Measurements from ENCODE around the gene RHBDF2. TPM values are rescaled to one million over a fixed set of nuclear protein-coding genes. Genes with fewer than 3 reads are reported as not detected.

The RHBDF2 gene
- total RNA-seq, 1 experiment from 2014 or later, result 19.7 TPM

DNA sequence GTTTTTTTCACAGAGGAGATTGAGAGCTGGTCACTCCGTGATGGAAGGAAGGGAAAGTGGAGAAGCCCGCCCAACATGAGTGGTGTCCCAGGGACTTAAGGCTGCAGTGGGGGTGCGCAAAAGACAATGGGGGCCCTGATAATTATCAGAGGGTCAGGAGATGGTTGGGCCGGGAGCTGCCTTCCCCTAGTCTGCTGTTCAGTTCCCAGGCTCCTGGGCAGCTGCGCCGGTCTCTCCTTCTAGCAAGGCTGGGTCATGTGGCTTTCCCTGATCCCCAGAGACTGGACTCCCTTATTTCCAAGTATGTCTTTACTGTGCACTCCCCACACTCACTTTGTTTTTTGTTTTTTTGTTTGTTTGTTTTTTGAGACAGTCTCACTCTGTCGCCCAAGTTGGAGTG, 20.0 kb upstream of the RHBDF2 start:
- H3K4me1 Mint-ChIP-seq, result peaks cover 9 to 28% of the 10 kb centered on the region in 2 experiments
- no peak overlapping the region for H4K91ac ChIP-seq (ENCODE audit: insufficient read length, low read depth, low read length)
- no peak overlapping the region for H3K9ac ChIP-seq (ENCODE audit: extremely low read depth, insufficient read length, low read length)
- no peaks in the 10 kb centered on the region; the same call in 1 of the 2 replicates for H3K79me2 ChIP-seq (ENCODE audit: insufficient read depth, low read length)
- no peak overlapping the region for H4K5ac ChIP-seq (ENCODE audit: insufficient read length, low read depth, low read length)
- no peaks in the 10 kb centered on the region; a peak in 1 of 5 replicates for H3K9me3 Mint-ChIP-seq
- H3K23me2 ChIP-seq (ENCODE audit: insufficient read length, low read depth, low read length, poor library complexity, severe bottlenecking), result no peaks in the 10 kb centered on the region
- no peak for DNase-seq
- no peak overlapping the region for H2BK15ac ChIP-seq (ENCODE audit: low read depth, low read length)
- H3K18ac ChIP-seq (ENCODE audit: insufficient read length, low read depth, low read length), result no peak overlapping the region
- H2BK120ac ChIP-seq (ENCODE audit: low read depth, low read length, poor library complexity, severe bottlenecking), result no peak overlapping the region
- no peak overlapping the region for H3K27ac ChIP-seq (ENCODE audit: insufficient read length, low read depth, low read length)
- no peaks in the 10 kb centered on the region for H3K4me1 ChIP-seq (ENCODE audit: insufficient read depth, low read length)
- H3K9me3 ChIP-seq (ENCODE audit: control insufficient read depth, low read depth, low read length), result no peaks in the 10 kb centered on the region
- peaks cover 36% of the 10 kb centered on the region for H3K27me3 Mint-ChIP-seq (ENCODE audit: low read depth)
- H3K4me3 Mint-ChIP-seq, result no peak overlapping the region
- WGBS (ENCODE audit: extremely low coverage, insufficient read length, low lambda C conversion rate), result no CpG with 5 or more reads among the region's 7 CpGs
- H3K56ac ChIP-seq (ENCODE audit: insufficient read length, low read depth, low read length), result no peak overlapping the region
- H2AFZ ChIP-seq (ENCODE audit: low read length), result no peak overlapping the region
- no peak overlapping the region for H3K4me2 ChIP-seq (ENCODE audit: insufficient read depth, insufficient read length, low read length)
- no peak overlapping the region for H3T11ph ChIP-seq (ENCODE audit: low read length)
- no peaks in the 10 kb centered on the region for H3K79me1 ChIP-seq (ENCODE audit: insufficient read depth, low read depth, low read length, poor library complexity, severe bottlenecking)
- H3K4ac ChIP-seq (ENCODE audit: low read depth, low read length), result no peak overlapping the region
- no peak overlapping the region for H3K27ac Mint-ChIP-seq
- H2AK5ac ChIP-seq (ENCODE audit: insufficient read length, low read length), result no peak overlapping the region
- H3K36me3 Mint-ChIP-seq (ENCODE audit: insufficient read depth in 1 of 3, low read depth in 3 of 3), result no peaks in the 10 kb centered on the region
- H2BK12ac ChIP-seq (ENCODE audit: insufficient read length, low read depth, low read length), result no peak overlapping the region
- no peak overlapping the region for H3K23ac ChIP-seq (ENCODE audit: insufficient read length, low read depth, low read length)
- H4K8ac ChIP-seq (replicated peaks; ENCODE audit: insufficient read length, low read depth, low read length), result no peak overlapping the region
- TF ChIP-seq, protein P1, sequence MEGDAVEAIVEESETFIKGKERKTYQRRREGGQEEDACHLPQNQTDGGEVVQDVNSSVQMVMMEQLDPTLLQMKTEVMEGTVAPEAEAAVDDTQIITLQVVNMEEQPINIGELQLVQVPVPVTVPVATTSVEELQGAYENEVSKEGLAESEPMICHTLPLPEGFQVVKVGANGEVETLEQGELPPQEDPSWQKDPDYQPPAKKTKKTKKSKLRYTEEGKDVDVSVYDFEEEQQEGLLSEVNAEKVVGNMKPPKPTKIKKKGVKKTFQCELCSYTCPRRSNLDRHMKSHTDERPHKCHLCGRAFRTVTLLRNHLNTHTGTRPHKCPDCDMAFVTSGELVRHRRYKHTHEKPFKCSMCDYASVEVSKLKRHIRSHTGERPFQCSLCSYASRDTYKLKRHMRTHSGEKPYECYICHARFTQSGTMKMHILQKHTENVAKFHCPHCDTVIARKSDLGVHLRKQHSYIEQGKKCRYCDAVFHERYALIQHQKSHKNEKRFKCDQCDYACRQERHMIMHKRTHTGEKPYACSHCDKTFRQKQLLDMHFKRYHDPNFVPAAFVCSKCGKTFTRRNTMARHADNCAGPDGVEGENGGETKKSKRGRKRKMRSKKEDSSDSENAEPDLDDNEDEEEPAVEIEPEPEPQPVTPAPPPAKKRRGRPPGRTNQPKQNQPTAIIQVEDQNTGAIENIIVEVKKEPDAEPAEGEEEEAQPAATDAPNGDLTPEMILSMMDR (conservative IDR thresholded peaks at IDR 0.05), result no peak
- H3K27me3 ChIP-seq (ENCODE audit: insufficient read depth, low read length), result no peaks in the 10 kb centered on the region
- no peak overlapping the region for H3K14ac ChIP-seq (ENCODE audit: insufficient read depth, low read length)
- peaks cover 3% of the 10 kb centered on the region for H4K20me1 ChIP-seq (ENCODE audit: control insufficient read depth, insufficient read depth, insufficient read length)
- no peak overlapping the region for H2BK5ac ChIP-seq (ENCODE audit: insufficient read length, low read length)
- H2BK20ac ChIP-seq (ENCODE audit: low read depth, low read length, poor library complexity, severe bottlenecking), result no peak overlapping the region

Measured in H9 (cell line).